ENCODE data around the gene CAPS.
"Not testable (repeated sequence)": the region's sequence is repeated elsewhere in the genome, so short reads cannot be mapped to it uniquely, and the experiment has no call there.

Gene CAPS

DNA sequence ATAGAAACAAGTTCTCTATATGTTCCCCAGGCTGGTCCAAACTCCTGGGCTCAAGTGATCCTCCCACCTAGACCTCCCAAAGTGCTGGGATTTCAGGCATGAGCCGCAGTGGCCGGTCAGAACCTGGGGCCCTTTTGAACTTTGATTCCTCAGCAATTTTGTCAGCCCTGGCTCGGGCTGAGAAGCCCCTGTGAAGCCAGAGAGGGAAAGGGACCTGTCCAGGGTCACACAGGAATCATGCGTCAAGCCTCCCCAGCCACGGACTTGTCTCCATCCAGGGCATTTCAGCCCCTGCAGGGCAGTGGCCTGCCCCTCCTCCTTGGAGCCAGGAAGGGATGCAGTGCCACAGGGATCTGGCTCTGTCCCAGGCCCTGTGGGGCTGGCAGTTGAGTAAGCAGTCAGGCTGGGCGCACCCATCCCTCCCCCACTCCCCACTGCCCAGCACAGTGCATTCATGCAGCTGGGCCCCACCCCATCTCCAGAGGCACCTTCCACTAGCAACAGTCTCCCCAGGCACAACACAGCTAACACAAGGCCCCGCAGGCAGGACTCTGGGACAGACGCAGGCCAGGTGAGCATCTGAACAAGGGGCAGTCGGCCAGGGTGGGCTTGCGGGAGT lies at the start of gene CAPS:
Gene CAPS (plus strand): TSS at position 516 of the 619 bp plus-strand sequence. CDS start 153 bp downstream, outside the sequence.
- no peak for DNase-seq

- no peak for DNase-seq
These were observed 49.1 kb upstream of the CAPS start for GRCh38 chr19:5864725-5865486.

GRCh38 chr19:5865772-5866171 lies 48.3 kb upstream of the CAPS start:
- DNase-seq, result no peak

- no peak for DNase-seq
These were observed 46.6 kb upstream of the CAPS start for GRCh38 chr19:5867201-5868136.

GRCh38 chr19:5870986-5871394 lies 43.1 kb upstream of the CAPS start:
- no peak for DNase-seq

GRCh38 chr19:5873617-5874199 lies 40.3 kb upstream of the CAPS start:
- DNase-seq, result no peak

DNA sequence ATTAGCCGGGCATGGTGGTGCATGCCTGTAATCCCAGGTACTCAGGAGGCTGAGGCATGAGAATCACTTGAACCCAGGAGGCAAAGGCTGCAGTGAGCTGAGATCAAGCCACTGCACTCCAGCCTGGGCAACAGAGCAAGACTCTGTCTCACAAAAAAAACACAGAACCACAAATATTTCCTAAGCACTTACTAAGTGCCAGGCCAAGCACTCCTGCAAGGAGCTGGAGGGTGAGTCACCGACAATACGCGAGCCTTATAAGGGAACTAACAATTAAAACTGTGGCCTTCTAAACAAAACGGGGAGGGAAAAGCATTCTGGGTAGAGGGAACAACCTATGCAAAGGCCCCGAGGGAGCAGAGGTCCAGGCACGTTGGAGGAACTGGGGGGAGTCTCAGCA lies 39.6 kb upstream of the CAPS start:
- DNase-seq, result not testable (repeated sequence)

GRCh38 chr19:5877427-5877826 lies 36.6 kb upstream of the CAPS start:
- no peak for DNase-seq

- no peak for DNase-seq
These were observed 36.2 kb upstream of the CAPS start for GRCh38 chr19:5877882-5878281.

GRCh38 chr19:5880196-5880595 lies 33.9 kb upstream of the CAPS start:
- no peak for DNase-seq

DNA sequence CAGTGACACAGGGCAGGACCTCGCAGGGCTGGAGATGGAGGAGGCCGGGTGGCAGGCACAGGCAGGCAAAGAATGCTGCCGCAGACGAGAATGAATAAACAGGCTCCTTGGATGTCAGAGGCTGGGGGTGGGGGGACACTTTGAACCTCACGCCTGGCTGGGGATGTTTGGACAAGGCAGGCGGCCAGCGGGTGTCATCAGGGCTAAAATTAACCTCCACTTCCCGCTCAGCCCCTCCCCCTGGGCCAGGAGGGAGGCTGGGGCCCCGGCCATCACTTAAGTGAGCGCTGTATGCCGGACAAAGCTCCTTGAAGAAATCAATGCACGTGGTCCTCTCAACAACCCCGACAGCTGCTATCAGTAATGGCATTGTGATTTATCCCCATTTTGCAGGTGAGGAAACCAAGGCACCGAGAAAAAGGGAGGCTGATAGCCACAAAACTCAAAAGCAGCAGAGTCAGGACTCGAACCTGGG lies 33.4 kb upstream of the CAPS start:
- DNase-seq, result no peak

DNA sequence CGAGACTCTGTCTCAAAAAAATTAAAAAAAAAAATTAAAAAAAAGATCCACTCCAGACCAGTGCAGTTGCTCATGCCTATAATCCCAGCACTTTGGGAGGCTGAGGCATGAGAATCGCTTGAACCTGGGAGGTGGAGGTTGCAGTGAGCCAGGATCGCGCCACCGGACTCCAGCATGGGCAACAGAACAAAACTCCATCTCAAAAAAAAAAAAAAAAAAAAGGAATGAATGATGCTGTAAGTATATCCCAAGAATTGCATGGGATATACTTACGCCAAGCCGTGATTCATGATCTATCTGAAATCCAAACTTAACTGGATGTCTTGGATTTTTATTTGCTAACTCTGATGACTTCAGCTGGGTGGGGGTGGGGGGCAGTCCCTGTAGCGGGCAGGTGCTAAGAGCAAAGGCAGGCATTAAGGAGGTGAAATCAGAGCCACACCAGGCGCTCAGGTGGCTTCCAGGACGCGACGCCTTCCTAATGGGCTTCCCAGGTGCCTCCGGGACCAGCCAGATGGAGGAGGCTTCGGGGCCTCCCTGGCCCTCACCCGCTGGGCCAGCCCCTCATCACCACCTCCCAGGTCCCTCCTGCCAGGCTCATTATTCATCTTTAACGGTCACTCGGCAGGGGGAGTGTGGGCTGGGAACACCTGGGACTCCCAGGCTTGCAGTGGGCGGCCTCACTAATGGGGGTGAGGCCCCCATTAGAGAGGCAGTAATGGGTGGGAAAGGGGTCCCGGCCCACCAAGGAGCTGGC lies 32.3 kb upstream of the CAPS start:
- DNase-seq, result no peak

DNA sequence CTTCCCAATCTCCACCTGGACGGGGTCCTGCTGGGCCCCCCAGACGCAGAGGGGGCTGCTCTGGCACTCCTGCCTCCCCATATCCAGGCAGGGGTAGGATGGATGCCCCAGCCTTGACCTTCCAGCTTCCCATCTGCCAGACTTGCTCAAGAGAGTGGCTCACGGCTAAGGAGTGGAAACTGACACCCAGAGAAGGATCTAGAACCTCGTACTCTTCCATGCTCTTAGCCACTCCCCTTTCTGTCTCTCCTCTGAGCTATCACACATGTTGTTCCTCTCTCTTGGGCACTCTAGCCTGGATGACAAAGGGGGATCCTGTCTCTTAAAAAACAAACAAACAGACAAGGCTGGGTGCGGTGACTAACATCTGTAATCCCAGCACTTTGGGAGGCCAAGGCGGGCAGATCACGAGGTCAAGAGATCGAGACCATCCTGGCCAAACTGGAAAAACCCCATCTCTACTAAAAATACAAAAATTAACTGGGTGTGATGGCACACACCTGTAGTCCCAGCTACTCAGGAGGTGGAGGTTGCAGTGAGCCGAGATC lies 31.6 kb upstream of the CAPS start:
- DNase-seq, result no peak

- DNase-seq, result not testable (repeated sequence)
These were observed 30.7 kb upstream of the CAPS start for GRCh38 chr19:5883157-5883873.

GRCh38 chr19:5884065-5884811 lies 29.8 kb upstream of the CAPS start:
- not testable (repeated sequence) for DNase-seq

DNA sequence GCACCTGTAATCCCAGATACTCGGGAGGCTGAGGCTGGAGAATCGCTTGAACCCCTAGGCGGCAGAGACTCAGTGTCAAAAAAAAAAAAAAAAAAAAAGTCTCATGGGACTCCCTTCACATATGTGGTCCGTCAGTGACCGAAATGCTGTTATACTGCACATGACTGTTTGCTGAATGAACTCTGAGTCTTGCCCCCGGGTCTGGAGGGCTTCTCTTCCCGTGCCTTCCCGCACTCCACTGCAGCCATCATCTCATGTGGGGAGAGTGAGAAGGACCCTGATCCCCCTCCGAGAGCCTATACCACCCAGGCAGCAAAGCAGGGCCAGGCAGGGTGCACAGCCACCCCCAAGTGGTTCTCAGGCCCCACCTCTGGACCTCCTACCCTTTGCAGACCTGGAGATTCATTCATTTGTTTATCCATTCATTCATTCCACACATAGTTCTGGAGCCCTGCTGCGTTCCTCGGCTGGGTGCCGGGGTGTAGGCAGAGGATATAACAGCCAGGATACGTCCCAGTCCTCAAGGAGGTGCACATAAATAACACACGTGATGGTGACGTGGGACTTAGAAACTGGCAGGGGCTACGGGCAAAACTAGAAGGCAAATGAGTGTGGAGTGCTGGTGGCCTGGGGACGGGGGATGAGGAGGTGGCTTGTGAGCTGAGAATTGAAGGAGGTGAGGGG lies 24.6 kb upstream of the CAPS start:
- DNase-seq, result no peak

DNA sequence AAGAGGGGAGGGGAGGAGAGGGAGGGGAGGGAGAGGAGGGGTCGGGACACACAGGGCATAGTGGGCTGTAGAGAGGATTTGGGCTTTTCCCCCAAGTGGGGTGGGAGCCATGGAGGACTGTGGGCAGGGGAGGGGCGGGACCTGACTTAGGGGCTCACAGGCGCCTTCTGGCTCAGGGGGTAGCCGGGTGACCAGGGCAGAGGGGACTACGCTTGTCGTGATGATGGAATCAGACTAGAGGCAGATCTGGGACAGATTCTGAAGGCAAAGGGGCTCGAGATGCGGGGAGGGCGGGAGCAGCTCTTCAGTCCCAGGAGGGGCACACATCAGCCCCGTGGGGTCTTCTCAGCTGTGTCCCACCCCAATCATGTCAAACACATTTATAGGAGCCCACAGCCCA lies 24.0 kb upstream of the CAPS start:
- no peak for DNase-seq

GRCh38 chr19:5891572-5891937 lies 22.5 kb upstream of the CAPS start:
- no peak for DNase-seq

DNA sequence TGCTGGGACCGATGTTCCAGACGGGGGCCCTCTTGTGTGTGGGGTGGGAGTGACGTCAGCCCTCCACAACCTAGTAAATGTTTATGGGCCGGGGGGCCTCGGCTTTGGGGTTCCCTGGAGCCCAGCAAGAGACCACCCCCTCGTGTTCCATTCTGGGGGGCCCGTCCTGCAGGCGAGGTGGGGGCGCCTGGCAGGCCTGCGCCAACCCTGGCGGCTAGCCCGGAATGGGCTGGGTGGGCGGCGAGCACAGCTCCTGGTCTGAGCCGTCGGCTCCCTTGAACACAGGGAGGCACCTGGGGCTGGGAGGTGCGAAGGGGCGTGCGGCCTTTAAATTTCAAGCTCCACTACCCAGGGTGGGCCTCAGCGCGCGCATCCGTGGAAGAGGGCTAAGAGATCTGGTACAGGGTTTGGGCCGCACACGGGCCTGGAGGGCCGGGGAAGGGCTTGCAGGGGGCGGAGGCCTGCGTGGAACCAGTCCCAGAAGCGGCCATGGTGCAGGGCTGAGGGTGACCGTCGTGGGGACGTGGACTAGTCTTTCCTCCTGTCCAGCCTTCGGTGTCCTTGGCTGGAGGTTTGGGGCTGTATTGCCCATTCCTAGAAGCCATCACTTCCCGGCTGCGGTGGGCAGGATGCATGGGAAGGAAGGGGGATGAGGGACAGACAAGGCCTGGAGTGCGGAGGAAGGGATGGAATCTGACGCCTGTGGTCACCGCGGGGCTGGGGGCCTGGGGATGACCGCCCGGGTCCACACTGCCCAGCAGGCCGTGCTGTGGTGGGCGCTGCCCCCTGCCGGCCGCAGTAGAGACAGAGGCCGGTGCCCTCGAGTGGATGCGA lies 21.9 kb upstream of the CAPS start:
- DNase-seq, result no peak
